H9 (cell line): ENCODE data around the gene ANO2. TPM values are rescaled to one million over a fixed set of nuclear protein-coding genes. Genes with fewer than 3 reads are reported as not detected.

Experiments used
- DNase-seq: peaks from one replicate; pipeline ENCODE4 v3.0.0-alpha.2; 2017
- H2AFZ ChIP-seq: one replicate; pipeline ENCODE4 v1.6.1; 2013; ENCODE audit warnings: mild to moderate bottlenecking, low read length, control low read depth, moderate library complexity
- H2AK5ac ChIP-seq: 2 replicates; pipeline ENCODE4 v1.6.1; 2013; ENCODE audit warnings: low read length, control low read depth, mixed read lengths; ENCODE audit not compliant: insufficient read length
- H2BK120ac ChIP-seq: one replicate; pipeline ENCODE4 v1.6.1; 2013; ENCODE audit warnings: low read depth, mild to moderate bottlenecking, low read length, control low read depth, inconsistent platforms; ENCODE audit not compliant: poor library complexity, severe bottlenecking
- H2BK12ac ChIP-seq: 2 replicates; pipeline ENCODE4 v1.6.1; 2013; ENCODE audit warnings: low read length, control low read depth, mixed read lengths, low read depth; ENCODE audit not compliant: insufficient read length
- H2BK15ac ChIP-seq: 2 replicates; pipeline ENCODE4 v1.6.1; 2013; ENCODE audit warnings: low read depth, low read length, control low read depth
- H2BK20ac ChIP-seq: one replicate; pipeline ENCODE4 v1.6.1; 2013; ENCODE audit warnings: low read depth, mild to moderate bottlenecking, low read length, control low read depth, inconsistent platforms; ENCODE audit not compliant: poor library complexity, severe bottlenecking
- H2BK5ac ChIP-seq: 2 replicates; pipeline ENCODE4 v1.6.1; 2013; ENCODE audit warnings: low read length, control low read depth, mixed read lengths; ENCODE audit not compliant: insufficient read length
- H3K14ac ChIP-seq: 2 replicates; pipeline ENCODE4 v1.6.1; 2013; ENCODE audit warnings: low read length, control low read depth; ENCODE audit not compliant: insufficient read depth
- H3K18ac ChIP-seq: 2 replicates; pipeline ENCODE4 v1.6.1; 2013; ENCODE audit warnings: low read depth, mild to moderate bottlenecking, mixed read lengths, low read length, control low read depth; ENCODE audit not compliant: insufficient read length
- H3K23ac ChIP-seq: 2 replicates; pipeline ENCODE4 v1.6.1; 2013; ENCODE audit warnings: low read length, control low read depth, mixed read lengths, low read depth; ENCODE audit not compliant: insufficient read length
- H3K23me2 ChIP-seq: 2 replicates; pipeline ENCODE4 v1.6.1; 2013; ENCODE audit warnings: low read depth, mild to moderate bottlenecking, mixed read lengths, low read length, control low read depth; ENCODE audit not compliant: insufficient read length, poor library complexity, severe bottlenecking
- H3K27ac ChIP-seq: 2 replicates; pipeline ENCODE4 v1.5.1; 2013; ENCODE audit warnings: low read length, control low read depth, mixed read lengths, low read depth; ENCODE audit not compliant: insufficient read length
- H3K27me3 ChIP-seq: 2 replicates; pipeline ENCODE4 v1.6.1; 2013; ENCODE audit warnings: low read length, control low read depth, inconsistent platforms; ENCODE audit not compliant: insufficient read depth
- H3K4ac ChIP-seq: 2 replicates; pipeline ENCODE4 v1.6.1; 2013; ENCODE audit warnings: low read depth, mild to moderate bottlenecking, control low read depth, inconsistent platforms, low read length, moderate library complexity
- H3K4me1 ChIP-seq: 2 replicates; pipeline ENCODE4 v1.6.1; 2013; ENCODE audit warnings: low read length, control low read depth, inconsistent platforms; ENCODE audit not compliant: insufficient read depth
- H3K4me2 ChIP-seq: 2 replicates; pipeline ENCODE4 v1.6.1; 2013; ENCODE audit warnings: low read length, control low read depth, mixed read lengths; ENCODE audit not compliant: insufficient read length, insufficient read depth
- H3K56ac ChIP-seq: 2 replicates; pipeline ENCODE4 v1.6.1; 2013; ENCODE audit warnings: low read depth, mild to moderate bottlenecking, mixed read lengths, low read length, control low read depth; ENCODE audit not compliant: insufficient read length
- H3K79me1 ChIP-seq: 2 replicates; pipeline ENCODE4 v1.6.1; 2013; ENCODE audit warnings: low read depth, mild to moderate bottlenecking, moderate library complexity, low read length, control low read depth, inconsistent platforms; ENCODE audit not compliant: insufficient read depth, poor library complexity, severe bottlenecking
- H3K79me2 ChIP-seq: 2 replicates; pipeline ENCODE4 v1.6.1; 2013; ENCODE audit warnings: low read length, control low read depth, inconsistent platforms; ENCODE audit not compliant: insufficient read depth
- H3K9ac ChIP-seq: 2 replicates; pipeline ENCODE4 v1.6.1; 2013; ENCODE audit warnings: low read length, control low read depth, mixed read lengths; ENCODE audit not compliant: insufficient read length; ENCODE audit errors: extremely low read depth
- H3K9me3 ChIP-seq: one replicate; pipeline ENCODE4 v1.6.1; 2013; ENCODE audit warnings: low read depth, low read length, inconsistent platforms; ENCODE audit not compliant: control insufficient read depth
- H3T11ph ChIP-seq: one replicate; pipeline ENCODE4 v1.6.1; 2013; ENCODE audit warnings: mild to moderate bottlenecking, low read length, control low read depth, inconsistent platforms
- H4K20me1 ChIP-seq: one replicate; pipeline ENCODE4 v1.6.1; 2013; ENCODE audit not compliant: control insufficient read depth, insufficient read length, insufficient read depth
- H4K5ac ChIP-seq: 2 replicates; pipeline ENCODE4 v1.6.1; 2013; ENCODE audit warnings: low read depth, mild to moderate bottlenecking, mixed read lengths, low read length, control low read depth; ENCODE audit not compliant: insufficient read length
- H4K8ac ChIP-seq: replicated peaks from 2 replicates; pipeline ENCODE4 v1.6.1; 2013; ENCODE audit warnings: low read length, control low read depth, mixed read lengths, low read depth; ENCODE audit not compliant: insufficient read length
- H4K91ac ChIP-seq: 2 replicates; pipeline ENCODE4 v1.6.1; 2013; ENCODE audit warnings: low read depth, mild to moderate bottlenecking, moderate library complexity, mixed read lengths, low read length, control low read depth; ENCODE audit not compliant: insufficient read length
- H3K27ac Mint-ChIP-seq, 3 experiments: 2 replicates in 2 of 3; 3 replicates in 1 of 3; pipeline ENCODE4 v1.8.0; 2020 to 2021; ENCODE audit warnings: mixed read lengths in 3 of 3, mild to moderate bottlenecking in 1 of 3, moderate library complexity in 1 of 3
- H3K27me3 Mint-ChIP-seq: 2 replicates; pipeline ENCODE4 v1.8.0; 2021; ENCODE audit warnings: low read depth, mild to moderate bottlenecking, moderate library complexity, mixed read lengths
- H3K36me3 Mint-ChIP-seq, 3 experiments: 2 replicates in 2 of 3; 3 replicates in 1 of 3; pipeline ENCODE4 v1.8.0; 2020 to 2021; ENCODE audit warnings: low read depth in 3 of 3, mixed read lengths in 3 of 3; ENCODE audit not compliant: insufficient read depth in 1 of 3
- H3K4me1 Mint-ChIP-seq, 2 experiments: 2 replicates each; pipeline ENCODE4 v1.8.0; 2020; ENCODE audit warnings: mixed read lengths in 2 of 2
- H3K4me3 Mint-ChIP-seq, 2 experiments: 2 replicates in 1 of 2; 3 replicates in 1 of 2; pipeline ENCODE4 v1.8.0; 2020 to 2021; ENCODE audit warnings: mild to moderate bottlenecking in 2 of 2, mixed read lengths in 2 of 2, moderate library complexity in 1 of 2
- H3K9me3 Mint-ChIP-seq, 2 experiments: 2 replicates in 1 of 2; 3 replicates in 1 of 2; pipeline ENCODE4 v1.8.0; 2020; ENCODE audit warnings: mild to moderate bottlenecking in 2 of 2, mixed read lengths in 2 of 2, moderate library complexity in 1 of 2
- CTCF ChIP-seq: fragments of 200-600 bp; sonication (generic); conservative IDR thresholded peaks from 3 replicates; pipeline ENCODE4 v1.8.0; 2021; ENCODE audit warnings: antibody characterized with exemption, mild to moderate bottlenecking
- whole genome bisulfite sequencing: extraction: QIAGEN DNeasy Blood & Tissue Kit; methylation state at CpG from one replicate; pipeline ENCODE4 v1.1.7; 2013; ENCODE audit warnings: missing lambda C conversion rate, low lambda C conversion rate, mixed read lengths; ENCODE audit not compliant: insufficient read length; ENCODE audit errors: extremely low coverage; 5-methylcytosine and 5-hydroxymethylcytosine counted together
- total RNA-seq: library from RNA; stranded (reverse); gene quantifications from 2 replicates; pipeline ENCODE4 v1.2.1, GENCODE V29; 2021

Gene ANO2
- total RNA-seq, 1 experiment from 2014 or later = 3.8 TPM

DNA sequence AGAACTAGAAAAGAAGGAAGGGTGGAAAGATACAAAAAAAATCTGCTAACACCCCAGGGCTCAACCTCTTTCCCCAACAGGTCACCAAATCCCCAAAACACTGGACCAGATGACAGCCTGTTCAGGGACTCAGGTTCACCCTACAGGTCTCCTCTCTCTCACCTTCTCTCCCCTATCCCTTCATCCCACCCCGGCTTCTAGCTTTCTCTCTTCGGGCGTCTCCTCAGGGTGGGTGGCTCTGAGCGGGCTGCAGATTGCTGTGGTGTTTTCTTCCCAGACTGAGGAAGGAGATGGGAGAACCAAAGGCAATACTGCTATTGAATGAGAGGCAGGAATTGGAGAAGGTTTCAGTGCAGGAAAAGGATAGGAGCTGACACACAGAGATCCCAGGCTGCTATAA lies 39.3 kb downstream of the ANO2 start:
- H3K27ac ChIP-seq = no peak overlapping the region
- H2AFZ ChIP-seq = no peak overlapping the region
- no peak overlapping the region for H3K9ac ChIP-seq
- Mint-ChIP-seq H3K9me3 (no peaks in the 10 kb centered on the region; a peak in 1 of 5 replicates), H3K4me3 (no peak overlapping the region), H3K27ac (no peak overlapping the region), H3K27me3 (no peaks in the 10 kb centered on the region; the same call in 1 of the 2 replicates), H3K36me3 (no peaks in the 10 kb centered on the region), H3K4me1 (peaks cover 11 to 21% of the 10 kb centered on the region in 2 experiments)
- TF ChIP-seq CTCF = no peak
- H4K20me1 ChIP-seq = no peaks in the 10 kb centered on the region
- H2AK5ac ChIP-seq = no peak overlapping the region
- no peaks in the 10 kb centered on the region for H3K79me2 ChIP-seq
- no peak overlapping the region for H3K4me2 ChIP-seq
- no peak overlapping the region for H4K8ac ChIP-seq
- H4K91ac ChIP-seq = no peak overlapping the region
- H3K4me1 ChIP-seq = no peaks in the 10 kb centered on the region; the same call in 1 of the 2 replicates
- no peaks in the 10 kb centered on the region for H3K79me1 ChIP-seq
- H3K9me3 ChIP-seq = no peaks in the 10 kb centered on the region
- H2BK120ac ChIP-seq = no peak overlapping the region
- no peak overlapping the region for H3K18ac ChIP-seq
- H3K23ac ChIP-seq = no peak overlapping the region
- H2BK5ac ChIP-seq = no peak overlapping the region
- no peak overlapping the region for H2BK12ac ChIP-seq
- H2BK20ac ChIP-seq = no peak overlapping the region
- no peak overlapping the region for H3K14ac ChIP-seq
- WGBS = no CpG with 5 or more reads among the region's 4 CpGs
- H3K4ac ChIP-seq = no peak overlapping the region
- H3T11ph ChIP-seq = no peak overlapping the region
- H3K56ac ChIP-seq = no peak overlapping the region
- H3K27me3 ChIP-seq = no peaks in the 10 kb centered on the region
- no peak overlapping the region for H4K5ac ChIP-seq
- peak; percentile 12 for DNase-seq
- no peaks in the 10 kb centered on the region for H3K23me2 ChIP-seq
- no peak overlapping the region for H2BK15ac ChIP-seq
